Gastroesophageal sphincter (tissue), 4 donors: ENCODE results near the gene CNTNAP2. TPM values are rescaled to one million over a fixed set of nuclear protein-coding genes. Genes with fewer than 3 reads are reported as not detected.

Experiments
- ATAC-seq: fragments of 150-250 bp; one replicate; pipeline ENCODE4 v1.9.1; 2016; ENCODE audit warnings: mild to moderate bottlenecking, moderate library complexity
- H3K27ac ChIP-seq, 4 donors: fragments of 200-600 bp; sonication (generic) in 3 of 4; 1 replicate in 3 of 4; 2 replicates in 1 of 4; pipeline ENCODE4 v1.5.1; 2016 to 2019
- H3K27me3 ChIP-seq: fragments of 200-600 bp; sonication (generic); one replicate; pipeline ENCODE4 v1.5.1; 2019
- H3K36me3 ChIP-seq, 2 donors: fragments of 200-600 bp; sonication (generic); one replicate each; pipeline ENCODE4 v1.5.1; 2019; ENCODE audit warnings: control low read depth in 1 of 2
- H3K4me1 ChIP-seq, 3 donors: fragments of 200-600 bp; sonication (generic); 1 replicate in 2 of 3; 2 replicates in 1 of 3; pipeline ENCODE4 v1.5.1; 2016 to 2019; ENCODE audit warnings: control low read depth in 2 of 3
- H3K4me3 ChIP-seq, 2 donors: fragments of 200-600 bp; sonication (generic); one replicate each; pipeline ENCODE4 v1.5.1; 2019; ENCODE audit warnings: mild to moderate bottlenecking in 1 of 2, moderate library complexity in 1 of 2
- H3K9me3 ChIP-seq, 3 donors: fragments of 200-600 bp; sonication (generic); one replicate each; pipeline ENCODE4 v1.5.1; 2017 to 2019; ENCODE audit warnings: control low read depth in 2 of 3
- CTCF ChIP-seq, 4 experiments: fragments of 200-600 bp in 2 of 4; fragments of 450-650 bp in 2 of 4; sonication (generic) in 1 of 4; IDR thresholded peaks; one replicate each; pipeline ENCODE4 v1.5.1; 2017 to 2019; ENCODE audit warnings: antibody characterized with exemption in 4 of 4, mild to moderate bottlenecking in 2 of 4, moderate library complexity in 2 of 4
- EP300 ChIP-seq: sonication (generic); formaldehyde crosslinking; IDR thresholded peaks from one replicate; pipeline ENCODE4 v1.6.1; 2017; ENCODE audit warnings: antibody characterized with exemption, mild to moderate bottlenecking
- POLR2A ChIP-seq, 2 donors: fragments of 450-650 bp; IDR thresholded peaks; one replicate each; pipeline ENCODE4 v1.6.1; 2017; ENCODE audit warnings: antibody characterized with exemption in 2 of 2, mild to moderate bottlenecking in 2 of 2, moderate library complexity in 1 of 2
- POLR2AphosphoS5 ChIP-seq: sonication (generic); formaldehyde crosslinking; IDR thresholded peaks from one replicate; pipeline ENCODE4 v1.6.1; 2017; ENCODE audit warnings: antibody characterized with exemption
- WGBS, 2 donors: methylation state at CpG; one replicate each; pipeline ENCODE4 v1.1.5; 2018; ENCODE audit warnings: low coverage in 1 of 2; 5-methylcytosine and 5-hydroxymethylcytosine counted together
- total RNA-seq, 4 donors: library from RNA; depleted of rRNA; stranded (reverse); fragments of >200 nt; gene quantifications; one replicate each; pipeline ENCODE4 v1.1.0, GENCODE V29; 2016

Gene CNTNAP2
- total RNA-seq, 4 donors from 2014 or later, result 1.5 to 8.9 (median 3.2) TPM

DNA sequence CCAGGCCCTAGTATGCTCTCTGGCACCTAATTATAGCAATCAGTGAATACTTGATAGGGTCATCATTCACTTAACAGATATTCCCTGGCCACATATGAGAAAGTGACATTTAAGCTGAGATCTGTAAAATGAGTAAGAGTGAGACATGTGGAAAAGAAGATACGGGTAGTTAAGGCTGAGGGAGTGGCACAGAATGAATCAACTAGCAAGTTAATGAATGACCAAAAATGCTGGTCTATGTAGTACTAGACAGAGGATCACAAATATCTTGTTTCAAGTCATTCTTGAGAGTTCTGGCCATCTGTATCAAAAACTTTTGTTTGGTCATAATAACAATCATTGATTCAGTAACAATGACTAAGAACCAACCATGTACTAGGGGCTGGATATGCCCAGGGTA lies 954.9 kb downstream of the CNTNAP2 start:
- Histone ChIP-seq H3K4me3 (no peak overlapping the region), H3K27ac (no peak overlapping the region), H3K36me3 (no peaks in the 10 kb centered on the region), H3K9me3 (no peaks in the 10 kb centered on the region), H3K27me3 (no peaks in the 10 kb centered on the region), H3K4me1 (no peaks in the 10 kb centered on the region)
- 57 to 100% methylated on average over 1 of the region's 1 CpG for WGBS, 2 donors
- no peak for TF ChIP-seq POLR2AphosphoS5
- no peak for TF ChIP-seq POLR2A (IDR thresholded peaks at IDR 0.05)
- TF ChIP-seq CTCF (IDR thresholded peaks at IDR 0.05), result no peak
- TF ChIP-seq EP300, result no peak
- no peak for ATAC-seq

DNA sequence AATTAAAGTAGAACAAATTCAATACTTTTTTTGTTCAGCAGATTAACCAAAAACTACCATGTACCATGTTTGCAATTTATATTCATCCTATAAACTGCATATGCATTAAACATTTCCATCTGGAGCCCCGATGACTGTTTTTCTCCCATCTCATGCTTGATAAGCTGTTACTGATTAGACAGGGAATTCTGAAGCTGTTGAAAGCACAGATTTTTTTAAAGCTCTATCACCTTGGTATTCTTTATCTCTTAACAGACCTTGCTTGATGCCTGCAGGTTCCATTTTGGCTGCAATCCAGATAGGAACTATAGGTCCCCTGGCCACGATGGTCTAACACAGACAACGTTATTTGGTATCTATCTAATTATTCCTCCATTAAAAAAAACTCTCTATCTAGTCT lies 961.7 kb downstream of the CNTNAP2 start:
- Histone ChIP-seq H3K36me3 (no peaks in the 10 kb centered on the region), H3K9me3 (no peaks in the 10 kb centered on the region), H3K4me1 (no peaks in the 10 kb centered on the region), H3K27me3 (no peaks in the 10 kb centered on the region), H3K4me3 (no peak overlapping the region), H3K27ac (no peak overlapping the region)
- TF ChIP-seq CTCF (IDR thresholded peaks at IDR 0.05) (no peak), POLR2A (IDR thresholded peaks at IDR 0.05) (no peak), POLR2AphosphoS5 (no peak), EP300 (no peak)
- WGBS, 2 donors, result 43 to 63% methylated on average over 1 to 3 of the region's 3 CpGs
- ATAC-seq, result no peak

DNA sequence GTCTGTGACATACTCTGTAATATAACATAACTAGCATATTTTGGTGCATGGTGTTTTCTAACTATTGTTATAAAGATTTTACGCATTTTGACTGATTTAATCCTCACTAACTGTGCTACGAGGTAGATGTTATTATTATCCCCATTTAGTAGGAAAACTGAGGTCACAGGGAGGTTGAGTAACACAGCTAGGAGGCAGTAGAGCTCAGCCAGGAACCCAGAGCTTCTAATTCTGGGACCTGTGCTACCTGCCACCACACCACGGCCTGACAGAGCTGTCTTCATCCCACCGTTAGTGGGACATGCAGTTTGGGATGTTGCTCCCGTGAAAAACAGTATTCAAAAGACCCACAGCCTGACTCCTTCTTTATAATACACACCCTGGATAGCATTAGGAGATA lies 962.5 kb downstream of the CNTNAP2 start:
- TF ChIP-seq POLR2AphosphoS5, result no peak
- 86 to 94% methylated on average over 4 to 5 of the region's 5 CpGs for WGBS, 2 donors
- Histone ChIP-seq H3K27me3 (no peaks in the 10 kb centered on the region), H3K4me1 (no peaks in the 10 kb centered on the region), H3K27ac (no peak overlapping the region), H3K36me3 (no peaks in the 10 kb centered on the region), H3K4me3 (no peak overlapping the region), H3K9me3 (no peaks in the 10 kb centered on the region)
- no peak for ATAC-seq

DNA sequence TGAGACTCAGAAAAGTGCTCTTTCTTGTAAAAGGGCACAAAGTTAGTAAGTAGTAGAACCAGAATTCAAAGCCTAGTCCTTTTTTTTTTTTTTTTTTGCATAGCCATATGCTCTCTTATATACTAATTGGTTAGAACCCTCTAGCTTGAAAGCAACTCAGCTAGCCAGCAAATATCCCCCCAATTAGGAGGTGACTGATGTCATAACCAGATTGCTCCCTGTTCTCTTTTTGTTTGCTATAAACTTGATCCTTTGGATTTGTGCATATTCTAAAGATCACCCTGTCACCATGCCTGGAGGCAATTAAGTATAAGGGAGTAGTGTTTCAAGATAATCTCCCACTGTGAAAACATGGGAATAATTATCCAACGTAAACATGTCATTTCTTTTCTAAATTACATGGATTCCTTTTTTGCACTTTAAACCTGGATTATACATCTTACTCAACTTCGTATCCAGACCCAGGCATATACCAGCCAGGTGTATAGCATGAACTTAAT lies 963.4 kb downstream of the CNTNAP2 start:
- H3K4me3 ChIP-seq, result no peak overlapping the region
- H3K9me3 ChIP-seq, result no peaks in the 10 kb centered on the region
- WGBS, 2 donors, result 67 to 68% methylated on average over 2 of the region's 2 CpGs
- no peaks in the 10 kb centered on the region for H3K4me1 ChIP-seq
- H3K27ac ChIP-seq, result no peak overlapping the region
- no peaks in the 10 kb centered on the region for H3K36me3 ChIP-seq
- TF ChIP-seq POLR2A (IDR thresholded peaks at IDR 0.05) (no peak), CTCF (IDR thresholded peaks at IDR 0.05) (no peak), EP300 (no peak)
- no peaks in the 10 kb centered on the region for H3K27me3 ChIP-seq
- no peak for ATAC-seq

DNA sequence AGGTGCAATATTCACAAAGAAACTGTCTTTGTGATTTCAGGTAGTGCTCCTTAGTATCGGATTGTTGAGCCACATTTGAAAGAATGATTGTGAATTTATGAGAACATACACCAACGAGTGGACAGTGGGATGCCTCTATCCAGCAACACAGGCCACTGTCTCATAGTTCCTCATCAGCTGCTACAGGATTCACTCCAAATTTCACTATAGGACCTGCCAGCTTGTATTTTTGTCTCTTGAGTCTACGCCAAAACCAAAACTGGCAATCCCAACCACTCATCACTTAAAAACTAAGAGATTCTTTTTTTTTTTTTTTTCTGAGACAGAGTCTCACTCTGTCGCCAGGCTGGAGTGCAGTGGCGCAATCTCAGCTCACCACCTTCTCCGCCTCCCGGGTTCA lies 964.5 kb downstream of the CNTNAP2 start:
- no peaks in the 10 kb centered on the region for H3K36me3 ChIP-seq
- no peak overlapping the region for H3K27ac ChIP-seq
- TF ChIP-seq CTCF (IDR thresholded peaks at IDR 0.05) (no peak), EP300 (no peak), POLR2A (IDR thresholded peaks at IDR 0.05) (no peak), POLR2AphosphoS5 (no peak)
- H3K4me3 ChIP-seq, result no peak overlapping the region
- no peaks in the 10 kb centered on the region for H3K4me1 ChIP-seq
- WGBS, 2 donors, result 38 to 77% methylated on average over 2 to 6 of the region's 7 CpGs
- ATAC-seq, result no peak
- H3K9me3 ChIP-seq, result no peaks in the 10 kb centered on the region
- no peaks in the 10 kb centered on the region for H3K27me3 ChIP-seq
